ENCODE data around the gene WDHD1.
A peak's percentile ranks its signal among the peaks of the same experiment; 100 is the strongest.
"Not testable (repeated sequence)": the region's sequence is repeated elsewhere in the genome, so short reads cannot be mapped to it uniquely, and the experiment has no call there.

The WDHD1 gene

DNA sequence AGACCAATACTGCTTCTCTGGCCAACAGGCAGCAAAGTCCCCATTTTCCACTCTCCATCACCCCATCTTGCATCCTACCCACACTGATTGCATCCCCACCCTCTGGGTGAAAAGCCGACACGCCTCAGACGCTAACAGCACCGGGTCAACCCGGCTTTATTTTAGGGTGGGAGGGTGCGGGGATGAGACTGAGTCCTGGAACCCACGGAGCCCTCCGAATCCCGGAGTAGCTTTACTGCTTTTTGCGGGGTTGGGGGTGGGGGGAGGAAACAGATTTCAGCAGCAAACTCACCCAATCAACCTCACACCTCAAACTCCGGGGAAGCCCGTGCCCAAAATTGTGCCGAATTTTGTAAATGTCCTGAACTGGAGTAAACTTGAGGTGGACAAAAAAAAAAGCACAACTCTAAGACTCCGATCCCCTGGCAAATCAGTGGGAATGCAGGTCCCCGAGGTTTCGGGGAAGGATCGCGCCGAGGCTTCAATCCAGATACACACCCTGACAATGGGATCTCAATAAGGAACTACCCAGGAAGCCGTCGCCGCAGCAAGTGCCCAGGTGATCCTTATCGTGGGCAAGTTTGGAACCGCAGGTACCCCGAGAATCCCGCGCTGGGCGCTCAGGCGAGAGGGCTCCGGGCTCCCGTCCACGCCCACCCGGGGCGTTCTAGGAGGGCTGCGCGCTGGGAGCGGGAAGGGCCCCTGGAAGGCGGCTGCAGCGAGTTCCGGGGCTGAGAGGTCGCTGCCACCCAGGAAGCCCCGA lies 125.3 kb downstream of the WDHD1 start:
- H3K27ac ChIP-seq (ENCODE audit: low read depth, low read length) = peak overlapping the region; percentile 12
- H3K4me1 ChIP-seq (ENCODE audit: insufficient read depth, low read length) = peaks cover 4% of the 10 kb centered on the region
- H3K4me3 ChIP-seq (ENCODE audit: low read depth in 1 of 2, low read length in 2 of 2) = peak overlapping the region; percentile 62 to 73
- peak overlapping the region; percentile 15 for H3K9ac ChIP-seq (ENCODE audit: low read length)
- no peaks in the 10 kb centered on the region for H3K9me3 ChIP-seq (ENCODE audit: low read length)
- H3K27me3 ChIP-seq (ENCODE audit: control insufficient read depth in 1 of 2, insufficient read depth in 2 of 2, low read length in 2 of 2) = peaks cover 6 to 9% of the 10 kb centered on the region in 2 donors
- no peaks in the 10 kb centered on the region for H3K36me3 ChIP-seq (ENCODE audit: insufficient read depth, low read length)

DNA sequence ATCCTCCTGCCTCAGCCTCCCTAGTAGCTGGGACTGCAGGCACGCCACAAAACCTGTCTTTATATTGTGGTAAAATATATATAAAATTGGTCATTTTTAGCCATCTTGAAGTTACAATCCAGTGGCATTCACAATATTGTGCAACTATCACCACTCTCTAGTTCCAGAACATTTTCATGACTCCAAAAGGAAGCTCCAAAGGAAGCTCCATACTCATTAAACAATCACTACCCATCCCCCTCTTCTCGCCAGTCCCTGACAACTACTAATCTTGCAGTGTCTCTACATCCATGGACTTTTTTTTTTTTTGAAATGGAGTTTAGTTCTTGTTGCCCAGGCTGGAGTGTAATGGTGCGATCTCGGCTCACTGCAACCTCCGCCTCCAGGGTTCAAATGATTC lies 127.3 kb downstream of the WDHD1 start:
- no peaks in the 10 kb centered on the region for H3K36me3 ChIP-seq (ENCODE audit: insufficient read depth, low read length)
- H3K4me3 ChIP-seq (ENCODE audit: low read depth in 1 of 2, low read length in 2 of 2) = no peak overlapping the region
- H3K9me3 ChIP-seq (ENCODE audit: low read length) = no peaks in the 10 kb centered on the region
- H3K9ac ChIP-seq (ENCODE audit: low read length) = no peak overlapping the region
- no peak overlapping the region for H3K27ac ChIP-seq (ENCODE audit: low read depth, low read length)
- peaks cover 6 to 9% of the 10 kb centered on the region in 2 donors for H3K27me3 ChIP-seq (ENCODE audit: control insufficient read depth in 1 of 2, insufficient read depth in 2 of 2, low read length in 2 of 2)
- H3K4me1 ChIP-seq (ENCODE audit: insufficient read depth, low read length) = peaks cover 4% of the 10 kb centered on the region

DNA sequence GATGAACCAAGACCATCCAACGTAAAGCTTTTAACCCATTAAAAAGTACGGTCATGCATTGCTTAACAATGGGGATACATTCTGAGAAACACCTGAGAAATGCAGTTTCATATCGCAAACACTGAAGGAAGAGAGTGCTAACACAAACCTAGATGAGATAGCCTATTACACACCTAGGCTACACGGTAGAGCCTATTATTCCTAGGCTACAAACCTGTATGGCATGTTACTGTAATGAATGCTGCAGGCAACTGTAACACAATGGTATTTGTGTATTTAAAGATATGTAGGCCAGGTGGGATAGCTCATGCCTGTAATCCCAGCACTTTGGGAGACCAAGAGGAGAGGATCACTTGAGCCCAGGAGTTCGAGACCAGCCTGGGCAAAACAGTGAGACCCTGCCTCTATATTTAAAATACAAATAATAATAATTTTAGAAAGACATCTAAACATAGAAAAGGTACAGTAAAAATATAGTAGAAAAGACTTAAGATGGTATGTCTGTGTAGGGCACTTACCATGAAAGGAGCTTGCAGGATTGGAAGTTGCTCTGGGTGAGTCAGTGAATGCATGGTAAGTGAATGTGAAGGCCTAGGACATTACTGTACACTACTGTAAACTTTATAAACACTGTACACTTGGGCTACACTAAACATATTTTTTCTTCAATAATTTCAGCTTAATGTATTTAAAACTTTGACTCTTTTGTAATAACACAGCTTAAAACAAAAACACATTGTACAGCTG lies 128.9 kb downstream of the WDHD1 start:
- not testable (repeated sequence) for H3K27me3 ChIP-seq (ENCODE audit: control insufficient read depth in 1 of 2, insufficient read depth in 2 of 2, low read length in 2 of 2); H3K27ac ChIP-seq (ENCODE audit: low read depth, low read length); H3K9ac ChIP-seq (ENCODE audit: low read length); H3K4me1 ChIP-seq (ENCODE audit: insufficient read depth, low read length); H3K36me3 ChIP-seq (ENCODE audit: insufficient read depth, low read length); H3K9me3 ChIP-seq (ENCODE audit: low read length); H3K4me3 ChIP-seq (ENCODE audit: low read depth in 1 of 2, low read length in 2 of 2)

GRCh38 chr14:54895683-54896082 lies 131.2 kb downstream of the WDHD1 start:
- H3K9ac ChIP-seq (ENCODE audit: low read length) = no peak overlapping the region
- H3K4me3 ChIP-seq (ENCODE audit: low read depth in 1 of 2, low read length in 2 of 2) = no peak overlapping the region
- no peaks in the 10 kb centered on the region for H3K27me3 ChIP-seq (ENCODE audit: control insufficient read depth in 1 of 2, insufficient read depth in 2 of 2, low read length in 2 of 2)
- H3K9me3 ChIP-seq (ENCODE audit: low read length) = no peaks in the 10 kb centered on the region
- H3K36me3 ChIP-seq (ENCODE audit: insufficient read depth, low read length) = no peaks in the 10 kb centered on the region
- H3K27ac ChIP-seq (ENCODE audit: low read depth, low read length) = no peak overlapping the region
- no peaks in the 10 kb centered on the region for H3K4me1 ChIP-seq (ENCODE audit: insufficient read depth, low read length)

- Histone ChIP-seq H3K36me3 (ENCODE audit: insufficient read depth, low read length) (no peaks in the 10 kb centered on the region), H3K4me1 (ENCODE audit: insufficient read depth, low read length) (no peaks in the 10 kb centered on the region), H3K4me3 (ENCODE audit: low read depth in 1 of 2, low read length in 2 of 2) (no peak overlapping the region), H3K9me3 (ENCODE audit: low read length) (no peaks in the 10 kb centered on the region), H3K27ac (ENCODE audit: low read depth, low read length) (no peak overlapping the region), H3K27me3 (ENCODE audit: control insufficient read depth in 1 of 2, insufficient read depth in 2 of 2, low read length in 2 of 2) (no peaks in the 10 kb centered on the region), H3K9ac (ENCODE audit: low read length) (no peak overlapping the region)
These were observed 131.9 kb downstream of the WDHD1 start for GRCh38 chr14:54894995-54895394.

GRCh38 chr14:54893151-54893760 lies 133.6 kb downstream of the WDHD1 start:
- no peaks in the 10 kb centered on the region for H3K36me3 ChIP-seq (ENCODE audit: insufficient read depth, low read length)
- no peak overlapping the region for H3K9ac ChIP-seq (ENCODE audit: low read length)
- no peaks in the 10 kb centered on the region for H3K27me3 ChIP-seq (ENCODE audit: control insufficient read depth in 1 of 2, insufficient read depth in 2 of 2, low read length in 2 of 2)
- H3K4me1 ChIP-seq (ENCODE audit: insufficient read depth, low read length) = no peaks in the 10 kb centered on the region
- no peak overlapping the region for H3K4me3 ChIP-seq (ENCODE audit: low read depth in 1 of 2, low read length in 2 of 2)
- H3K27ac ChIP-seq (ENCODE audit: low read depth, low read length) = no peak overlapping the region
- H3K9me3 ChIP-seq (ENCODE audit: low read length) = no peaks in the 10 kb centered on the region

DNA sequence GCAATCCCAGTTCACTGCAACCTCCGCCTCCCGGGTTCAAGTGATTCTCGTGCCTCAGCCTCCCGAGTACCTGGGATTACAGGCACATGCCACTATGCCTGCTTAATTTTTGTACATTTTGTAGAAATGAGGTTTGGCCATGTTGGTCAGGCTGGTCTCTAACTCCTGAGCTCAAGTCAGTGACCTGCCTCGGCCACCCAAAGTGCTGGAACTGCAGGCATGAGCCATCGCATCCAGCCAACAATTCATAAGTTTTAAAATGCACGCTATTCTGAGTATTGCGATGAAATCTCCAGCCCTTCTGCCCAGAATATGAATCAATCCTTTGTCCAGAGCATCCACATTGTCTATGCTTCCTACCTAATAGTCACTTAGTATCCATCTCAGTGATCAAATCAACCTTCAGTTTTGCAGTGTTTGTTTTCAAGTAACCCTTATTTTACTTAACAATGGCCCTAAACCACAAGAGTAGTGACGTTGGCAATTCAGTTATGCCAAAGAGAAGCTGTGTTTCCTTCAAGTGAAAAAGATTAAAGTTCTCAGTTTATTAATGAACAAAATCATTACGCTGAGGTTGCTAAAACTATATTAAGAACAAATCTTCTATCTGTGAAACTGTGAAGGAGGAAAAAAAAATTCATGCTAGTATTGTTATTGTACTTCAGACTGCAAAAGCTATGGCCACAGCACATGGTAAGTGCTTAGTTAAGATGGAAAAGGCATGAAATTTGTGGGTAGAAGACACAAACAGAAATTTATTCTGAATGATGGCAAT lies 135.2 kb downstream of the WDHD1 start:
- no peak overlapping the region for H3K27ac ChIP-seq (ENCODE audit: low read depth, low read length)
- no peak overlapping the region for H3K4me3 ChIP-seq (ENCODE audit: low read depth in 1 of 2, low read length in 2 of 2)
- no peaks in the 10 kb centered on the region for H3K36me3 ChIP-seq (ENCODE audit: insufficient read depth, low read length)
- no peaks in the 10 kb centered on the region for H3K4me1 ChIP-seq (ENCODE audit: insufficient read depth, low read length)
- no peaks in the 10 kb centered on the region for H3K27me3 ChIP-seq (ENCODE audit: control insufficient read depth in 1 of 2, insufficient read depth in 2 of 2, low read length in 2 of 2)
- H3K9ac ChIP-seq (ENCODE audit: low read length) = no peak overlapping the region
- H3K9me3 ChIP-seq (ENCODE audit: low read length) = no peaks in the 10 kb centered on the region

DNA sequence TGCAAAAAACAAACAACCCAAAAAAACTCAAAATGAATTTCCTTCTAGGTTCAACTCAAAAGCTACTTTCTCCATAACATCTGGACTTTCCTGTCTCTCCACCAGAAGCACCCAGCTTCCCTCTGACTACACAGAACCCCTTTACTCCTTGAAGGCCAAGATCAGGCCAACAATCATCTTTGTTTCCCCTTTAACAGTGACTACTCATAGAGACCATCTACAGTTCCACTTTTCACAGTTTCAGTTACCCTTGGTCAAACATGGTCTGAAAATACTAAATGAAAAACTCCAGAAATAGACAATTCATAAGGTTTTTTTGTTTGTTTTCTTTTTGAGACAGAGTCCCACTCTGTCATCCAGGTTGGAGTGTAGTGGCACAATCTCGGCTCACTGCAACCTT lies 136.1 kb downstream of the WDHD1 start:
- no peaks in the 10 kb centered on the region for H3K4me1 ChIP-seq (ENCODE audit: insufficient read depth, low read length)
- no peaks in the 10 kb centered on the region for H3K9me3 ChIP-seq (ENCODE audit: low read length)
- no peaks in the 10 kb centered on the region for H3K27me3 ChIP-seq (ENCODE audit: control insufficient read depth in 1 of 2, insufficient read depth in 2 of 2, low read length in 2 of 2)
- H3K27ac ChIP-seq (ENCODE audit: low read depth, low read length) = no peak overlapping the region
- no peaks in the 10 kb centered on the region for H3K36me3 ChIP-seq (ENCODE audit: insufficient read depth, low read length)
- no peak overlapping the region for H3K9ac ChIP-seq (ENCODE audit: low read length)
- no peak overlapping the region for H3K4me3 ChIP-seq (ENCODE audit: low read depth in 1 of 2, low read length in 2 of 2)

DNA sequence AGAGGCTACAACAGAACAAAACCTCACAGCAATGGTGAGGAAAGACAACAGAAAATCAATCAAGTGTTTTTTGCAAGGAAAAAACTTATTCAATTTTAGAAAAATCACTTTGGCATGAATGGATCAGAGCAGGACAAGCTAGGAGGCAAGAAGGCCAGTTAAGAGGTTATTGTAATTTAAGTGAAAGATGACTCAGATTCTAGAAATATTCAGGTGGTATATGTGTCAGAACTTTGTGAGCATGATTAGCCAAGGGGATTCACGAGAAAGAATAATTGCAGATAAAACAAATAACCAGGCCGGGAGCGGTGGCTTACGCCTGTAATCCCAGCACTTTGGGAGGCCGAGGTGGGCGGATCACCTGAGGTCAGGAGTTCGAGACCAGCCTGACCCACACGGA lies 137.0 kb downstream of the WDHD1 start:
- no peak overlapping the region for H3K9ac ChIP-seq (ENCODE audit: low read length)
- H3K36me3 ChIP-seq (ENCODE audit: insufficient read depth, low read length) = no peaks in the 10 kb centered on the region
- H3K27me3 ChIP-seq (ENCODE audit: control insufficient read depth in 1 of 2, insufficient read depth in 2 of 2, low read length in 2 of 2) = no peaks in the 10 kb centered on the region
- no peak overlapping the region for H3K4me3 ChIP-seq (ENCODE audit: low read depth in 1 of 2, low read length in 2 of 2)
- no peaks in the 10 kb centered on the region for H3K4me1 ChIP-seq (ENCODE audit: insufficient read depth, low read length)
- H3K9me3 ChIP-seq (ENCODE audit: low read length) = no peaks in the 10 kb centered on the region
- no peak overlapping the region for H3K27ac ChIP-seq (ENCODE audit: low read depth, low read length)
